Caco-2 (cell line): ENCODE results near the gene SNX27. TPM values are rescaled to one million over a fixed set of nuclear protein-coding genes. Genes with fewer than 3 reads are reported as not detected.

Experiments used
- BruUV-seq: library from RNA; stranded (reverse); fragments of 400-500 nt; replicated peaks from 2 replicates; lab custom pipeline; 2021; lab: Mats Ljungman, UMichigan
- CTCF ChIA-PET: fragments of 300-600 bp; sonication (Branson Sonifier 250); formaldehyde crosslinking; loops from one replicate; lab custom pipeline; 2022; ENCODE audit warnings: antibody characterized with exemption; lab: Charles Lee
- POLR2A ChIA-PET: fragments of 300-600 bp; sonication (Branson Sonifier 250); formaldehyde crosslinking; loops from one replicate; lab custom pipeline; 2022; ENCODE audit warnings: antibody characterized with exemption; lab: Charles Lee
- DNase-seq, 2 experiments: peaks; one replicate each; pipeline versions ENCODE4 v3.0.0 to v3.0.0-alpha.2; 2020 to 2022
- H3K27me3 ChIP-seq: replicated peaks from 2 replicates; pipeline ENCODE4 v1.6.0; 2011; ENCODE audit warnings: low read length; ENCODE audit not compliant: control insufficient read depth, insufficient read depth
- H3K36me3 ChIP-seq: 2 replicates; pipeline ENCODE4 v1.5.1; 2011; ENCODE audit warnings: low read length; ENCODE audit not compliant: control insufficient read depth, insufficient read depth
- H3K4me1 ChIP-seq: fragments of 250-450 bp; sonication (Bioruptor Pico); 2 replicates; pipeline ENCODE4 v1.5.1; 2020; ENCODE audit warnings: mild to moderate bottlenecking
- H3K4me3 ChIP-seq: 2 replicates; pipeline ENCODE4 v1.5.1; 2011; ENCODE audit warnings: low read depth, mild to moderate bottlenecking, control low read depth, low read length
- H3K9me3 ChIP-seq: fragments of 250-450 bp; sonication (Bioruptor Pico); 2 replicates; pipeline ENCODE4 v1.5.1; 2020; ENCODE audit warnings: mild to moderate bottlenecking, moderate library complexity
- H3K27ac Mint-ChIP-seq: one replicate; pipeline ENCODE4 v1.8.0; 2022; ENCODE audit warnings: mixed read lengths; ENCODE audit not compliant: unreplicated experiment
- H3K27me3 Mint-ChIP-seq: one replicate; pipeline ENCODE4 v1.8.0; 2022; ENCODE audit warnings: mixed read lengths; ENCODE audit not compliant: insufficient read depth, unreplicated experiment
- H3K36me3 Mint-ChIP-seq: one replicate; pipeline ENCODE4 v1.8.0; 2022; ENCODE audit warnings: mild to moderate bottlenecking, mixed read lengths; ENCODE audit not compliant: insufficient read depth, unreplicated experiment
- H3K4me1 Mint-ChIP-seq: one replicate; pipeline ENCODE4 v1.8.0; 2022; ENCODE audit warnings: low read depth, mixed read lengths; ENCODE audit not compliant: unreplicated experiment
- H3K4me3 Mint-ChIP-seq: one replicate; pipeline ENCODE4 v1.8.0; 2022; ENCODE audit warnings: mild to moderate bottlenecking, moderate library complexity, mixed read lengths; ENCODE audit not compliant: unreplicated experiment
- H3K9me3 Mint-ChIP-seq: one replicate; pipeline ENCODE4 v1.8.0; 2022; ENCODE audit warnings: mixed read lengths; ENCODE audit not compliant: unreplicated experiment
- CTCF ChIP-seq, 2 experiments: fragments of 200-600 bp in 1 of 2; IDR thresholded peaks; 1 replicate in 1 of 2; 2 replicates in 1 of 2; pipeline versions ENCODE4 v1.5.1 to v1.8.0; 2011 to 2022; ENCODE audit warnings: antibody characterized with exemption in 1 of 2, control low read depth in 1 of 2, inconsistent platforms in 1 of 2, low read depth in 1 of 2, low read length in 1 of 2, mild to moderate bottlenecking in 1 of 2, moderate library complexity in 1 of 2; ENCODE audit not compliant: insufficient read depth in 1 of 2, severe bottlenecking in 1 of 2, unreplicated experiment in 1 of 2
- intact Hi-C: fragments of 100-400 bp; cut with micrococcal nuclease; formaldehyde crosslinking; loops from one replicate; pipeline ENCODE4 v1.10.0; 2022; ENCODE audit not compliant: unreplicated experiment
- total RNA-seq: library from RNA; stranded (reverse); gene quantifications from 2 replicates; pipeline ENCODE4 v1.2.3, GENCODE V29; 2022

Gene SNX27
- total RNA-seq, 1 experiment from 2014 or later = 47.2 TPM

DNA sequence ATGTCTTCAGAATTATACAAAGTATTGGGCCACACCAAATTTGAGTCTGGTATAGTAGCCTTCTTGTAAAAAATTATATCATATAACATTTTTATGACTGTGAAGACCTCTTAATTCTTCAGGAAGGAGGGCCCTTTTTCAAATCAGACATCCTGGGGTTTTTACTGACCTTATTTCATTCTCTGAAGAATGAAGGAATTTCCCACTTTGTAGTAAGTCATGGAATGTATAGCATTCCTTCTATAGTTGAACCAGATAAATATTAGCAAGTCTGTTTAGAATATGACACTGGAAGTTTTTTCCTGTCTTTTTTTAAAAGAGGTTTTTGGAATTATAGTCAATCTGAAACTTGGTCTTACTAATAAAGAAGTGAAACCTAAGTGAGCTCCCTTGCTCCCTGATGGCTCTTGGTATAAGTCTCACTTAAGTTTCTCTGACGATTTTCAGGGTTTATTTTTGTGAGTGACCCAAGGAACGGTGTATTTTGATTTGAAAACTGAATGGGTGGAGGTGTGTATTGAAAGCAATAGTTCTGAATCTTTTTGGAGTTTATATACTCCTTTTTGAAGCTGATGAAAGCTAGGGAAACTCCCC, 23.7 kb downstream of the SNX27 start:
- H3K9me3 Mint-ChIP-seq = no peaks in the 10 kb centered on the region
- H3K27me3 ChIP-seq = no peaks in the 10 kb centered on the region
- no peak overlapping the region for H3K4me3 ChIP-seq
- peaks cover 25% of the 10 kb centered on the region for H3K4me1 ChIP-seq
- POLR2A ChIA-PET = no interaction called here
- TF ChIP-seq CTCF (IDR thresholded peaks at IDR 0.05; ENCODE audit: insufficient read depth in 1 of 2, low read depth in 1 of 2, low read length in 1 of 2, severe bottlenecking in 1 of 2, unreplicated experiment in 1 of 2) = no peak
- H3K27me3 Mint-ChIP-seq = no peaks in the 10 kb centered on the region
- H3K27ac Mint-ChIP-seq = no peak overlapping the region
- H3K36me3 ChIP-seq = no peaks in the 10 kb centered on the region
- DNase-seq = no peak
- BruUV-seq = no TSS peak
- no peak overlapping the region for H3K4me3 Mint-ChIP-seq
- intact Hi-C loops = no loop called here
- no peaks in the 10 kb centered on the region for H3K36me3 Mint-ChIP-seq
- CTCF ChIA-PET = interaction anchor here (1.1 kb wide), 1 partner anchor 23 kb away, joined by 8 read pairs; no protein-coding TSS in a partner anchor
- H3K9me3 ChIP-seq = no peaks in the 10 kb centered on the region
- peaks cover 19% of the 10 kb centered on the region for H3K4me1 Mint-ChIP-seq

- no peak overlapping the region for H3K27ac Mint-ChIP-seq
- no peaks in the 10 kb centered on the region for H3K9me3 Mint-ChIP-seq
- intact Hi-C loops = no loop called here
- DNase-seq = no peak
- BruUV-seq = no TSS peak
- Histone ChIP-seq H3K36me3 (no peaks in the 10 kb centered on the region), H3K27me3 (no peaks in the 10 kb centered on the region), H3K4me3 (no peak overlapping the region), H3K9me3 (no peaks in the 10 kb centered on the region), H3K4me1 (peaks cover 25% of the 10 kb centered on the region)
- CTCF ChIA-PET = interaction anchor here (0.6 kb wide), 1 partner anchor 26 kb away, joined by 5 read pairs; the partner anchor contains the start of gene SNX27
- no peaks in the 10 kb centered on the region for H3K27me3 Mint-ChIP-seq
- H3K36me3 Mint-ChIP-seq = no peaks in the 10 kb centered on the region
- no peak for TF ChIP-seq CTCF (IDR thresholded peaks at IDR 0.05; ENCODE audit: insufficient read depth in 1 of 2, low read depth in 1 of 2, low read length in 1 of 2, severe bottlenecking in 1 of 2, unreplicated experiment in 1 of 2)
- H3K4me1 Mint-ChIP-seq = peaks cover 19% of the 10 kb centered on the region
- H3K4me3 Mint-ChIP-seq = no peak overlapping the region
- POLR2A ChIA-PET = no interaction called here
Observed at GRCh38 chr1:151638074-151638775, 26.4 kb downstream of the SNX27 start.

DNA sequence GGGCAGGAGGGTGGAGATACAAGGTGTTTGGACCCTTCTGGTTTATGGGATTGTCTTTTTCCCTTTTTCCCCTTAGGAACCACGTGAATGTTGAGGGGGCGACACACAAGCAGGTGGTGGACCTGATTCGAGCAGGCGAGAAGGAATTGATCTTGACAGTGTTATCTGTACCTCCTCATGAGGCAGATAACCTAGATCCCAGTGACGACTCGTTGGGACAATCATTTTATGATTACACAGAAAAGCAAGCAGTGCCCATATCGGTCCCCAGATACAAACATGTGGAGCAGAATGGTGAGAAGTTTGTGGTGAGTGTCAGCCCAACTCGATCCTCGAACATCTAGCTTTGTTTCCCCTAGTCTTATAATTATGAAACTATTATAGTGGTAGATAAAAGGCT, 27.0 kb downstream of the SNX27 start:
- Mint-ChIP-seq H3K4me3 (no peak overlapping the region), H3K9me3 (no peaks in the 10 kb centered on the region), H3K27me3 (no peaks in the 10 kb centered on the region), H3K4me1 (peaks cover 19% of the 10 kb centered on the region), H3K36me3 (peaks cover under 1% of the 10 kb centered on the region), H3K27ac (no peak overlapping the region)
- peaks cover 25% of the 10 kb centered on the region for H3K4me1 ChIP-seq
- ChIA-PET POLR2A (no interaction called here), CTCF (no interaction called here)
- no TSS peak for BruUV-seq
- no peak overlapping the region for H3K4me3 ChIP-seq
- intact Hi-C loops = no loop called here
- H3K27me3 ChIP-seq = no peaks in the 10 kb centered on the region
- no peak for TF ChIP-seq CTCF (IDR thresholded peaks at IDR 0.05; ENCODE audit: insufficient read depth in 1 of 2, low read depth in 1 of 2, low read length in 1 of 2, severe bottlenecking in 1 of 2, unreplicated experiment in 1 of 2)
- no peak for DNase-seq
- H3K9me3 ChIP-seq = no peaks in the 10 kb centered on the region
- no peaks in the 10 kb centered on the region for H3K36me3 ChIP-seq
